Measurements from ENCODE around the gene ZC3HAV1. TPM values are rescaled to one million over a fixed set of nuclear protein-coding genes. Genes with fewer than 3 reads are reported as not detected.

ZC3HAV1 gene
- total and polyA plus RNA-seq, 9 of the 15 experiments (the other 6 are each of a cell fraction or from before 2014, with no cell fraction given): 11.9 to 40.5 (median 23.9) TPM

- TF ChIP-seq FOXK1 (CRISPR knock-in tag; IDR thresholded peaks at IDR 0.05; ENCODE audit: borderline replicate concordance) (no peak), ESRRA (IDR thresholded peaks at IDR 0.05; ENCODE audit: borderline replicate concordance, low read depth) (peak; percentile 61; the same call in 1 of the 2 replicates), ZNF445 (CRISPR knock-in tag; IDR thresholded peaks at IDR 0.05; ENCODE audit: low read depth) (no peak), MNT (conservative IDR thresholded peaks at IDR 0.05) (0 out of 4 replicates have a peak, but pooled peaks of 1 of the 2 experiments have one; percentile 34), MLLT1 (IDR thresholded peaks at IDR 0.05) (peak in 1 of 2 experiments; percentile 86; a peak in 2 of 4 replicates), NR3C1 (CRISPR knock-in tag; IDR thresholded peaks at IDR 0.05) (no peak), BRF1 (IDR thresholded peaks at IDR 0.05; ENCODE audit: borderline replicate concordance, extremely low read depth, insufficient read length) (no peak), CXXC5 (CRISPR knock-in tag; IDR thresholded peaks at IDR 0.05) (peak; percentile 26; the same call in 1 of the 2 replicates), ATF3 (IDR thresholded peaks at IDR 0.05) (peak; percentile 84), ATF3 (CRISPR knock-in tag; conservative IDR thresholded peaks at IDR 0.05) (no peak), HDAC2 (IDR thresholded peaks at IDR 0.05) (peak; percentile 86), TEAD4 (IDR thresholded peaks at IDR 0.05; ENCODE audit: low read length) (peak; percentile 74), TEAD4 (CRISPR knock-in tag; IDR thresholded peaks at IDR 0.05; ENCODE audit: borderline replicate concordance) (no peak), CBX2 (IDR thresholded peaks at IDR 0.05; ENCODE audit: insufficient read depth, low read length, poor library complexity, severe bottlenecking) (no peak), JUND (IDR thresholded peaks at IDR 0.05; ENCODE audit: borderline replicate concordance, low read depth, low read length) (peak; percentile 51; the same call in 1 of the 2 replicates), JUND (tag; IDR thresholded peaks at IDR 0.05; ENCODE audit: borderline replicate concordance, low read depth, low read length) (no peak; the same call in 2 of the 3 replicates), NFE2 (IDR thresholded peaks at IDR 0.05; ENCODE audit: low read depth) (0 out of 2 replicates have a peak, but pooled peaks have one; percentile 21), HDAC3 (IDR thresholded peaks at IDR 0.05; ENCODE audit: borderline replicate concordance, partially characterized antibody) (no peak), ARNT (IDR thresholded peaks at IDR 0.05) (no peak), FOXJ2 (tag; IDR thresholded peaks at IDR 0.05) (0 out of 2 replicates have a peak, but pooled peaks have one; percentile 16), FOSL1 (tag; conservative IDR thresholded peaks at IDR 0.05) (peak; percentile 93), FOXK2 (conservative IDR thresholded peaks at IDR 0.05 in 1 of 2, IDR thresholded peaks at IDR 0.05 in 1 of 2; ENCODE audit: low read depth in 2 of 2) (0 out of 4 replicates have a peak, but pooled peaks of 1 of the 2 experiments have one; percentile 15), ZNF584 (CRISPR knock-in tag; IDR thresholded peaks at IDR 0.05; ENCODE audit: low read depth) (no peak), RCOR1 (IDR thresholded peaks at IDR 0.05; ENCODE audit: borderline replicate concordance in 1 of 2, low read depth in 2 of 2, low read length in 2 of 2) (peak; percentile 15 to 87; a peak in 2 of 4 replicates)
Measured at GRCh38 chr7:139153832-139154231, 44.3 kb upstream of the ZC3HAV1 start (continued).

Measured in K562 (cell line).